SK-N-SH treated with all-trans-retinoic acid at 6 μM for 48 hours (cell line): Measurements from ENCODE around the gene TIMM13.
"Not testable (repeated sequence)": the region's sequence is repeated elsewhere in the genome, so short reads cannot be mapped to it uniquely, and the experiment has no call there.

Source experiments
- ATAC-seq: fragments of 200-7000 bp; cut with Tn5 transposase; 3 replicates; pipeline ENCODE4 v1.9.1; 2020; ENCODE audit warnings: mild to moderate bottlenecking, moderate library complexity
- BACH2 ChIP-seq: fragments of 250-450 bp; sonication (Bioruptor Pico); IDR thresholded peaks from 2 replicates; pipeline ENCODE4 v1.9.0; 2021; ENCODE audit warnings: mild to moderate bottlenecking, borderline replicate concordance
- CREB5 ChIP-seq: fragments of 250-450 bp; sonication (Bioruptor Pico); IDR thresholded peaks from 2 replicates; pipeline ENCODE4 v1.5.1; 2020; ENCODE audit warnings: low read depth, mild to moderate bottlenecking, moderate library complexity
- CSDC2 ChIP-seq: fragments of 250-450 bp; sonication (Bioruptor Pico); IDR thresholded peaks from 2 replicates; pipeline ENCODE4 v1.5.0; 2020; ENCODE audit warnings: mild to moderate bottlenecking, moderate library complexity
- ESRRG ChIP-seq: fragments of 250-450 bp; sonication (Bioruptor Pico); IDR thresholded peaks from 2 replicates; pipeline ENCODE4 v1.6.1; 2021; ENCODE audit warnings: mild to moderate bottlenecking
- GLIS3 ChIP-seq: fragments of 250-450 bp; sonication (Bioruptor Pico); IDR thresholded peaks from 2 replicates; pipeline ENCODE4 v1.5.0; 2020; ENCODE audit warnings: mild to moderate bottlenecking, moderate library complexity
- OSR1 ChIP-seq: fragments of 250-450 bp; sonication (Bioruptor Pico); IDR thresholded peaks from 2 replicates; pipeline ENCODE4 v1.8.0; 2022; ENCODE audit warnings: moderate library complexity, mild to moderate bottlenecking, inconsistent platforms
- PATZ1 ChIP-seq: fragments of 250-450 bp; sonication (Bioruptor Pico); IDR thresholded peaks from 2 replicates; pipeline ENCODE4 v1.8.0; 2020; ENCODE audit warnings: mild to moderate bottlenecking, moderate library complexity, borderline replicate concordance
- PPARA ChIP-seq: fragments of 250-450 bp; sonication (Bioruptor Pico); IDR thresholded peaks from 2 replicates; pipeline ENCODE4 v1.5.0; 2020; ENCODE audit warnings: mild to moderate bottlenecking, borderline replicate concordance
- SNAI2 ChIP-seq: fragments of 250-450 bp; sonication (Bioruptor Pico); IDR thresholded peaks from 2 replicates; pipeline ENCODE4 v1.5.0; 2020; ENCODE audit warnings: mild to moderate bottlenecking, moderate library complexity
- TCF4 ChIP-seq: fragments of 250-450 bp; sonication (Bioruptor Pico); IDR thresholded peaks from 2 replicates; pipeline ENCODE4 v1.8.0; 2021; ENCODE audit warnings: mild to moderate bottlenecking, moderate library complexity, borderline replicate concordance
- TSHZ2 ChIP-seq: fragments of 250-450 bp; sonication (Bioruptor Pico); IDR thresholded peaks from 2 replicates; pipeline ENCODE4 v1.5.0; 2020; ENCODE audit warnings: mild to moderate bottlenecking, moderate library complexity
- ZC3H10 ChIP-seq: fragments of 250-450 bp; sonication (Bioruptor Pico); IDR thresholded peaks from 2 replicates; pipeline ENCODE4 v1.5.1; 2021; ENCODE audit warnings: mild to moderate bottlenecking, moderate library complexity
- ZFP3 ChIP-seq: fragments of 250-450 bp; sonication (Bioruptor Pico); IDR thresholded peaks from 2 replicates; pipeline ENCODE4 v1.5.0; 2020; ENCODE audit warnings: mild to moderate bottlenecking, moderate library complexity
- ZFP30 ChIP-seq: fragments of 450-650 bp; formaldehyde crosslinking; IDR thresholded peaks from 2 replicates; pipeline ENCODE4 v1.5.0; 2022; ENCODE audit warnings: mild to moderate bottlenecking, moderate library complexity
- ZNF565 ChIP-seq: fragments of 450-650 bp; formaldehyde crosslinking; conservative IDR thresholded peaks from 2 replicates; pipeline ENCODE4 v1.5.0; 2020; ENCODE audit warnings: low read depth, mild to moderate bottlenecking, moderate library complexity
- ZNF70 ChIP-seq: fragments of 450-650 bp; formaldehyde crosslinking; IDR thresholded peaks from 2 replicates; pipeline ENCODE4 v1.5.0; 2020; ENCODE audit warnings: mild to moderate bottlenecking, moderate library complexity

TIMM13 gene

GRCh38 chr19:2399582-2399981 lies 27.8 kb downstream of the TIMM13 start:
- TF ChIP-seq ZC3H10 (CRISPR knock-in tag) (no peak), ZNF565 (CRISPR knock-in tag) (no peak), CREB5 (CRISPR knock-in tag) (no peak), ZNF70 (CRISPR knock-in tag) (no peak), TCF4 (CRISPR knock-in tag) (no peak), GLIS3 (CRISPR knock-in tag) (no peak), BACH2 (CRISPR knock-in tag) (no peak)
- ATAC-seq = no peak

GRCh38 chr19:2398735-2399305 lies 28.6 kb downstream of the TIMM13 start:
- no peak for TF ChIP-seq OSR1 (CRISPR knock-in tag)
- TF ChIP-seq GLIS3 (CRISPR knock-in tag) = no peak
- TF ChIP-seq ESRRG (CRISPR knock-in tag) = no peak
- no peak for TF ChIP-seq PATZ1
- no peak for TF ChIP-seq TSHZ2 (CRISPR knock-in tag)
- TF ChIP-seq, all 23 proteins: peak for 0
- ATAC-seq = no peak

DNA sequence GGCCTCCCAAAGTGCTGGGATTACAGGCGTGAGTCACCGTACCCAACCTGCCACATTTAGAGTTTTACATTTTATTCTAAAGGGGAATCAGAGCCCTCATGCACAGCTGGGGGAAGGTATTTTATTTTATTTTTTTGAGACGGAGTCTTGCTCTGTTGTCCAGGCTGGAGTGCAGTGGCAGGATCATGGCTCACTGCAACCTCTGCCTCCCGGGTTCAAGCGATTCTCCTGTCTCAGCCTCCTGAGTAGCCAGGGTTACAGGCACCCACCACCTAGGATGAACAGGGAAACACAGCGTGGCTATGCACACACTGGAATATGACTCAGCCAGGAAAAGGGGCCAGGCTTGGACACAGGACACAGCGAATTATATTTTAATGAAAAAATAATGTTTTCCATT lies 30.2 kb downstream of the TIMM13 start:
- ATAC-seq = not testable (repeated sequence)

- ATAC-seq = not testable (repeated sequence)
Observed at GRCh38 chr19:2395293-2395829, 32.0 kb downstream of the TIMM13 start.

GRCh38 chr19:2394442-2395292 lies 32.7 kb downstream of the TIMM13 start:
- no peak for ATAC-seq
- TF ChIP-seq ZFP30 (CRISPR knock-in tag) (no peak), SNAI2 (CRISPR knock-in tag) (no peak), CSDC2 (CRISPR knock-in tag) (no peak), ZFP3 (CRISPR knock-in tag) (no peak), CREB5 (CRISPR knock-in tag) (no peak), TCF4 (CRISPR knock-in tag) (no peak)

DNA sequence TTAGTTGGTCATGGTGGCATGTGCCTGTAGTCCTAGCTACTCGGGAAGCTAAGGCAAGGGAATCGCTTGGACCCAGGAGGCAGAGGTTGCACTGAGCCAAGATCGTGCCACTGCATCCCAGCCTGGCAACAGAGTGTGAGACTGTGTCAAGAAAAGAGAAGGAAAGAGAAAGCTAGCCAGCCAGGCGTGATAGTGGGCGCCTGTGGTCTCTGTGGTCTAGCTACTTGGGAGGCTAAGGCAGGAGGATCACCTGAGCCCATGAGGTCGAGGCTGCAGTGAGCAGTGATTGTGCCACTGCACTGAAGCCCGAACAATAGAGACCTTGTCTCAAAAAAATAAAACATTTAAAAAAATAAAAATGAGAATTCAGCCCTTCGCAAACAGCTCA lies 33.3 kb downstream of the TIMM13 start:
- ATAC-seq = no peak
- TF ChIP-seq PPARA (no peak), ZFP30 (CRISPR knock-in tag) (no peak), CREB5 (CRISPR knock-in tag) (no peak), CSDC2 (CRISPR knock-in tag) (no peak), SNAI2 (CRISPR knock-in tag) (no peak), PATZ1 (no peak), BACH2 (CRISPR knock-in tag) (no peak), TSHZ2 (CRISPR knock-in tag) (no peak)
